IMR-90 (cell line): ENCODE data around the gene KLF2. TPM values are rescaled to one million over a fixed set of nuclear protein-coding genes. Genes with fewer than 3 reads are reported as not detected.

Experiments
- ATAC-seq: fragments of 200-7000 bp; cut with Tn5 transposase; 2 replicates; pipeline ENCODE4 v1.9.1; 2020; ENCODE audit warnings: low read depth, mild to moderate bottlenecking, moderate library complexity
- BruUV-seq: library from RNA; stranded (reverse); fragments of 400-500 nt; replicated peaks from 2 replicates; lab custom pipeline; 2021; lab: Mats Ljungman, UMichigan
- CTCF ChIA-PET: fragments of 300-600 bp; formaldehyde crosslinking; extraction: SDS; loops from one replicate; lab custom pipeline; 2021; ENCODE audit warnings: antibody characterized with exemption; lab: Yijun Ruan, JAX
- POLR2A ChIA-PET: fragments of 300-600 bp; sonication (Branson Sonifier 250); formaldehyde crosslinking; loops from one replicate; lab custom pipeline; 2022; ENCODE audit warnings: antibody characterized with exemption; ENCODE audit not compliant: unreplicated experiment; lab: Charles Lee
- DNase-seq: peaks from one replicate; pipeline ENCODE4 v3.0.0; 2013
- H2AFZ ChIP-seq: replicated peaks from 2 replicates; pipeline ENCODE3; 2013; ENCODE audit warnings: low read length, mild to moderate bottlenecking; ENCODE audit not compliant: poor library complexity
- H2AK5ac ChIP-seq: 2 replicates; pipeline ENCODE4 v1.6.1; 2013; ENCODE audit warnings: low read depth, low read length, inconsistent platforms
- H2AK9ac ChIP-seq: replicated peaks from 2 replicates; pipeline ENCODE3; 2013; ENCODE audit warnings: mild to moderate bottlenecking, low read depth, low read length, moderate library complexity; ENCODE audit not compliant: poor library complexity
- H2BK120ac ChIP-seq: 2 replicates; pipeline ENCODE4 v1.6.1; 2013; ENCODE audit warnings: low read depth, low read length, inconsistent platforms
- H2BK15ac ChIP-seq: 3 replicates; pipeline ENCODE4 v1.6.1; 2013; ENCODE audit warnings: low read depth, low read length, inconsistent platforms
- H2BK20ac ChIP-seq: 2 replicates; pipeline ENCODE4 v1.6.1; 2013; ENCODE audit warnings: low read depth, mild to moderate bottlenecking, inconsistent platforms, low read length, moderate library complexity
- H2BK5ac ChIP-seq: 2 replicates; pipeline ENCODE4 v1.6.1; 2013; ENCODE audit warnings: mild to moderate bottlenecking, low read depth, low read length, inconsistent platforms; ENCODE audit not compliant: poor library complexity, severe bottlenecking
- H3K14ac ChIP-seq: replicated peaks from 2 replicates; pipeline ENCODE4 v1.6.1; 2013; ENCODE audit warnings: low read depth, low read length, inconsistent platforms
- H3K18ac ChIP-seq: 2 replicates; pipeline ENCODE4 v1.6.1; 2013; ENCODE audit warnings: low read depth, low read length, control low read depth
- H3K23ac ChIP-seq: 2 replicates; pipeline ENCODE4 v1.6.1; 2013; ENCODE audit warnings: low read depth, low read length, inconsistent platforms
- H3K27ac ChIP-seq: 2 replicates; pipeline ENCODE4 v1.5.1; 2013; ENCODE audit warnings: mild to moderate bottlenecking, control low read depth, low read length; ENCODE audit not compliant: insufficient read depth
- H3K27me3 ChIP-seq: 2 replicates; pipeline ENCODE4 v1.6.1; 2013; ENCODE audit warnings: low read length; ENCODE audit not compliant: control insufficient read depth, insufficient read depth
- H3K36me3 ChIP-seq: 2 replicates; pipeline ENCODE4 v1.6.1; 2013; ENCODE audit warnings: low read length, mixed read lengths; ENCODE audit not compliant: control insufficient read depth, insufficient read depth
- H3K4ac ChIP-seq: 2 replicates; pipeline ENCODE4 v1.6.1; 2013; ENCODE audit warnings: low read depth, low read length, inconsistent platforms
- H3K4me1 ChIP-seq: 2 replicates; pipeline ENCODE4 v1.6.1; 2013; ENCODE audit warnings: low read length, mixed read lengths; ENCODE audit not compliant: control insufficient read depth, insufficient read depth
- H3K4me2 ChIP-seq: 2 replicates; pipeline ENCODE4 v1.6.1; 2013; ENCODE audit warnings: low read depth, mild to moderate bottlenecking, control low read depth, low read length, moderate library complexity
- H3K4me3 ChIP-seq: 2 replicates; pipeline ENCODE4 v1.5.1; 2013; ENCODE audit warnings: low read depth, mild to moderate bottlenecking, control low read depth, low read length, moderate library complexity; ENCODE audit not compliant: insufficient read depth
- H3K56ac ChIP-seq: 2 replicates; pipeline ENCODE4 v1.6.1; 2013; ENCODE audit warnings: low read length, inconsistent platforms; ENCODE audit not compliant: insufficient read depth; ENCODE audit errors: extremely low read depth
- H3K79me1 ChIP-seq, 2 experiments: 2 replicates each; pipeline ENCODE4 v1.6.1; 2013; ENCODE audit warnings: low read length in 2 of 2, inconsistent platforms in 1 of 2, low read depth in 1 of 2
- H3K9ac ChIP-seq: 2 replicates; pipeline ENCODE4 v1.6.1; 2013; ENCODE audit warnings: low read depth, low read length, control low read depth
- H3K9me1 ChIP-seq: 2 replicates; pipeline ENCODE4 v1.6.1; 2013; ENCODE audit warnings: low read length, inconsistent platforms; ENCODE audit not compliant: insufficient read depth
- H3K9me3 ChIP-seq: 2 replicates; pipeline ENCODE4 v1.6.1; 2013; ENCODE audit warnings: low read length; ENCODE audit not compliant: control insufficient read depth, insufficient read depth
- H4K20me1 ChIP-seq: 2 replicates; pipeline ENCODE4 v1.6.1; 2013; ENCODE audit warnings: low read length, inconsistent platforms; ENCODE audit not compliant: insufficient read depth
- H4K5ac ChIP-seq: 2 replicates; pipeline ENCODE4 v1.6.1; 2013; ENCODE audit warnings: mild to moderate bottlenecking, low read depth, low read length, control low read depth
- H4K8ac ChIP-seq, 2 experiments: 2 replicates each; pipeline ENCODE4 v1.6.1; 2013; ENCODE audit warnings: low read depth in 2 of 2, low read length in 2 of 2, control low read depth in 1 of 2, inconsistent platforms in 1 of 2
- H4K91ac ChIP-seq: 2 replicates; pipeline ENCODE4 v1.6.1; 2013; ENCODE audit warnings: low read depth, low read length, inconsistent platforms; ENCODE audit not compliant: insufficient read depth
- BHLHE40 ChIP-seq: fragments of 150-350 bp; IDR thresholded peaks from 2 replicates; pipeline ENCODE4 v1.6.1; 2016; ENCODE audit warnings: mild to moderate bottlenecking, low read depth, low read length
- CEBPB ChIP-seq: IDR thresholded peaks from 2 replicates; pipeline ENCODE4 v1.6.1; 2012; ENCODE audit warnings: low read depth, low read length, improper control_type of control experiment
- CHD1 ChIP-seq: IDR thresholded peaks from 2 replicates; pipeline ENCODE4 v1.6.1; 2012; ENCODE audit warnings: low read depth, low read length, improper control_type of control experiment
- CTCF ChIP-seq: conservative IDR thresholded peaks from 2 replicates; pipeline ENCODE4 v1.5.1; 2012; ENCODE audit warnings: mild to moderate bottlenecking, low read depth, low read length, improper control_type of control experiment
- FOS ChIP-seq: fragments of 150-350 bp; IDR thresholded peaks from 2 replicates; pipeline ENCODE4 v1.6.1; 2016; ENCODE audit warnings: low read depth, low read length
- MAFK ChIP-seq: IDR thresholded peaks from 2 replicates; pipeline ENCODE4 v1.6.1; 2012; ENCODE audit warnings: low read depth, low read length, improper control_type of control experiment
- MAZ ChIP-seq: IDR thresholded peaks from 2 replicates; pipeline ENCODE4 v1.6.1; 2012; ENCODE audit warnings: low read depth, mild to moderate bottlenecking, low read length, improper control_type of control experiment, moderate library complexity, borderline replicate concordance
- MXI1 ChIP-seq: IDR thresholded peaks from 2 replicates; pipeline ENCODE4 v1.6.1; 2012; ENCODE audit warnings: low read depth, mild to moderate bottlenecking, low read length, moderate library complexity, borderline replicate concordance
- NFE2L2 ChIP-seq: fragments of 150-350 bp; IDR thresholded peaks from 2 replicates; pipeline ENCODE4 v1.6.1; 2016; ENCODE audit warnings: low read depth, mild to moderate bottlenecking, low read length
- POLR2A ChIP-seq: IDR thresholded peaks from 2 replicates; pipeline ENCODE4 v1.6.1; 2012; ENCODE audit warnings: mild to moderate bottlenecking, low read depth, low read length
- RAD21 ChIP-seq: IDR thresholded peaks from 2 replicates; pipeline ENCODE4 v1.6.1; 2012; ENCODE audit warnings: low read length, improper control_type of control experiment
- RCOR1 ChIP-seq: IDR thresholded peaks from 2 replicates; pipeline ENCODE4 v1.6.1; 2012; ENCODE audit warnings: mild to moderate bottlenecking, low read length, improper control_type of control experiment; ENCODE audit not compliant: insufficient replicate concordance
- RFX5 ChIP-seq: IDR thresholded peaks from 2 replicates; pipeline ENCODE4 v1.8.0; 2012; ENCODE audit warnings: low read depth, mild to moderate bottlenecking, low read length, moderate library complexity
- SMC3 ChIP-seq: fragments of 150-350 bp; IDR thresholded peaks from 2 replicates; pipeline ENCODE4 v1.6.1; 2016; ENCODE audit warnings: low read depth, mild to moderate bottlenecking, antibody characterized with exemption, low read length, moderate library complexity
- WGBS, 2 experiments: methylation state at CpG; one replicate each; pipeline versions ENCODE4 v1.1.5 to v1.1.7; 2013; ENCODE audit warnings: missing lambda C conversion rate in 2 of 2; ENCODE audit not compliant: insufficient read length in 1 of 2; ENCODE audit errors: extremely low coverage in 2 of 2; 5-methylcytosine and 5-hydroxymethylcytosine counted together
- dilution Hi-C: fragments of 300-500 bp; cut with HindIII; formaldehyde crosslinking; loops from one replicate; pipeline ENCODE4 v1.14.3; 2018; ENCODE audit warnings: low sequenced_read_pairs; ENCODE audit not compliant: unreplicated experiment
- in situ Hi-C: fragments of 300-500 bp; cut with MboI; formaldehyde crosslinking; loops from 3 replicates; pipeline ENCODE4 v1.14.3; 2019; ENCODE audit warnings: low sequenced_read_pairs, inconsistent platforms, mixed read lengths
- intact Hi-C: fragments of 100-400 bp; cut with micrococcal nuclease; formaldehyde crosslinking; loops from 2 replicates; pipeline ENCODE4 v1.10.0; 2022
- polyA plus RNA-seq, 3 experiments: library from polyadenylated mRNA; depleted of rRNA; stranded (reverse); fragments of >200 nt; gene quantifications; 2 replicates each; pipeline ENCODE4 v1.2.3, GENCODE V29; 2012; ENCODE audit warnings: low replicate concordance in 1 of 3
- total RNA-seq: library from RNA; depleted of rRNA; stranded (reverse); fragments of >200 nt; gene quantifications from 2 replicates; pipeline ENCODE4 v1.2.3, GENCODE V29; 2012
- TF ChIP-seq, protein P1 (sequence below): fragments of 150-350 bp; IDR thresholded peaks from 2 replicates; pipeline ENCODE4 v1.6.1; 2017; ENCODE audit warnings: mild to moderate bottlenecking, antibody characterized with exemption, low read length, low read depth

Gene KLF2
- total and polyA plus RNA-seq, 2 of the 4 experiments (the other 2 are of a cell fraction) = 1.1 to 34.4 TPM

DNA sequence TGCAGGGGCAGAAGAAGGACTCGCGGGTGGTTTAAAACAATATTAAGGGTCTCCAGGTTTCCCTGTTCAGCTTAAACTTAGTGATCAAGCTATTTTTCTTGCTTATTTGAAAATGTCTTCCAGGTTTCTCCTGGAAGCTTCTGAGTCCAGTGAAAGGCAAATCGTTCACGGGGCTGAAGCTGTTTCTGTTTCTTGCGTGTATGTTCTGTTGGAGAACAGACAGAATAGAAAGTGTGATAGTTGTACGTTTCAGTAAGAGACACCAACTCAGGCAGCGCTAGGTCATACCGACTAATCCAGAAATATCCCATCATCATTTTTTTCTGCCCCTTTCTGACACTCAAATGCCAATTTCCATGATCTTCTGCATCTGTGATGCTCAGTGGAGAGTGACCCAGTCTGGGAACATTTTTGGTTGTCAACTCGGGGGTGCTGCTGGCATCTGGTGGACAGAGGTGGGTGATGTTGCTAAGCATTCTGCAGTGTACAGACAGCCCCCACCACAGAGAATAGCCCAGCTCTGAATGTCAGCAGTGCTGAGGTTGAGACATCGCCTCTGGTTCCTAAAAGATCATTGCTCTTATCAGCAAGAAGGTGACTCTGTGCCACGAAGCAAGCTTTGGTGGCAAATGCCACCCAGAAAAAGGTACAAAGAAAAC is 4.3 kb downstream of the KLF2 start (continued):
- TF ChIP-seq RFX5 (no peak), SMC3 (no peak)

DNA sequence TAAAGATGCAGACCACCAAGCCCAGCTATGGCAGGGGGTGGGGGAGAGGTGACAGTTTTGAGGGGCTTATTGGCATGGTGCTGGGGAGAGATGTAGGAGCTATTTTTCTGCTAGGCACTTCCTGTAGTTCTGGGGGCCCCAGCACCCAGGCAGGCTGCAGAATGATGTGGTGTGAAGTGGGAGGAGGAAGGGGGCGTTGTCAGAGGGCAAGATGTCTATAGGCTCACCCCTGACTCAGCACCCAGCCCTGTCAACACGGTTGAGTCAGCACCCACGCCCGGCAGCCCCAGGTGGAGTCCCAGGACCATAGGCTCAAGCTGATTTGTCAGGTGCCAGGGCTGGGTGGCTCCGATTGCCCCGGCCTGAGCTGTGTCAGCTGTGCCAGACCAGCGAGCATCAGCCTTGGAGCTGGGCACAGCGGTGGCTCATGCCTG is 5.8 kb downstream of the KLF2 start:
- peak overlapping the region; percentile 11 for H2AK9ac ChIP-seq
- no peak overlapping the region for H3K56ac ChIP-seq
- DNase-seq (peak; percentile 90), ATAC-seq (peak; percentile 60)
- in situ Hi-C loops = no loop called here
- H2AK5ac ChIP-seq = peak overlapping the region; percentile 76; the same call in 1 of the 2 replicates
- H2BK20ac ChIP-seq = no peak overlapping the region
- no peak overlapping the region for H4K5ac ChIP-seq
- no peak overlapping the region for H3K9ac ChIP-seq
- intact Hi-C loops = no loop called here
- H3K23ac ChIP-seq = no peak overlapping the region
- peaks cover 2 to 26% of the 10 kb centered on the region in 2 experiments; a peak in 3 of 4 replicates for H3K79me1 ChIP-seq
- no peak overlapping the region for H3K18ac ChIP-seq
- dilution Hi-C loops = no loop called here
- H3K14ac ChIP-seq = no peak overlapping the region
- H2AFZ ChIP-seq = no peak overlapping the region
- H3K4me3 ChIP-seq = no peak overlapping the region
- ChIA-PET CTCF (interaction anchor here (1.0 kb wide), 1 partner anchor 83 kb away, joined by 4 read pairs; no protein-coding TSS in a partner anchor), POLR2A (no interaction called here)
- no peak overlapping the region for H3K27ac ChIP-seq
- BruUV-seq = no TSS peak
- H3K4me2 ChIP-seq = no peak overlapping the region
- no peak overlapping the region for H2BK120ac ChIP-seq
- H4K91ac ChIP-seq = no peak overlapping the region
- H4K20me1 ChIP-seq = peaks cover 37% of the 10 kb centered on the region
- WGBS, 2 experiments = 0% methylated on average over 3 of the region's 8 CpGs; no CpG with 5 or more reads in 1 of the 2 experiments
- H2BK5ac ChIP-seq = no peak overlapping the region
- no peaks in the 10 kb centered on the region for H3K9me3 ChIP-seq
- no peak overlapping the region for H2BK15ac ChIP-seq
- peaks cover 12% of the 10 kb centered on the region for H3K36me3 ChIP-seq
- 0 out of 2 replicates have a peak, but pooled peaks cover 3% of the 10 kb centered on the region for H3K9me1 ChIP-seq
- no peaks in the 10 kb centered on the region for H3K27me3 ChIP-seq
- H3K4ac ChIP-seq = no peak overlapping the region
- peaks cover 16% of the 10 kb centered on the region for H3K4me1 ChIP-seq
- H4K8ac ChIP-seq = no peak overlapping the region
- peak; percentile 22; the same call in 1 of the 2 replicates for TF ChIP-seq BHLHE40
- TF ChIP-seq CHD1 = 0 out of 2 replicates have a peak, but pooled peaks have one; percentile 18
- peak; percentile 79 for TF ChIP-seq POLR2A
- TF ChIP-seq RCOR1 = no peak
- TF ChIP-seq MAFK = peak; percentile 90
- peak; percentile 75 for TF ChIP-seq MAZ
- TF ChIP-seq CTCF = no peak
- TF ChIP-seq NFE2L2 = peak; percentile 65
- TF ChIP-seq RFX5 = no peak
- no peak for TF ChIP-seq CEBPB
- TF ChIP-seq, protein P1, sequence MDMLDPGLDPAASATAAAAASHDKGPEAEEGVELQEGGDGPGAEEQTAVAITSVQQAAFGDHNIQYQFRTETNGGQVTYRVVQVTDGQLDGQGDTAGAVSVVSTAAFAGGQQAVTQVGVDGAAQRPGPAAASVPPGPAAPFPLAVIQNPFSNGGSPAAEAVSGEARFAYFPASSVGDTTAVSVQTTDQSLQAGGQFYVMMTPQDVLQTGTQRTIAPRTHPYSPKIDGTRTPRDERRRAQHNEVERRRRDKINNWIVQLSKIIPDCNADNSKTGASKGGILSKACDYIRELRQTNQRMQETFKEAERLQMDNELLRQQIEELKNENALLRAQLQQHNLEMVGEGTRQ = peak; percentile 28; the same call in 1 of the 2 replicates
- TF ChIP-seq FOS = peak; percentile 78
- TF ChIP-seq MXI1 = 0 out of 2 replicates have a peak, but pooled peaks have one; percentile 29
- 0 out of 2 replicates have a peak, but pooled peaks have one; percentile 8 for TF ChIP-seq RAD21
